Activated CD4-positive, alpha-beta T cell treated with anti-CD3 and anti-CD28 coated beads for 36 hours (primary cell): Measurements from ENCODE around the gene WDR93. TPM values are rescaled to one million over a fixed set of nuclear protein-coding genes. Genes with fewer than 3 reads are reported as not detected.
"Not testable (repeated sequence)": the region's sequence is repeated elsewhere in the genome, so short reads cannot be mapped to it uniquely, and the experiment has no call there.

Experiments
- ATAC-seq: fragments of 200-7000 bp; cut with Tn5 transposase; one replicate; pipeline ENCODE4 v1.10.0; 2021; ENCODE audit warnings: mild to moderate bottlenecking, moderate library complexity
- CTCF ChIA-PET: fragments of 350-600 bp; sonication (Branson Sonifier 250); formaldehyde crosslinking; loops from one replicate; lab custom pipeline; 2021; ENCODE audit warnings: antibody characterized with exemption; lab: Charles Lee
- POLR2A ChIA-PET: fragments of 350-600 bp; sonication (Branson Sonifier 250); formaldehyde crosslinking; loops from one replicate; lab custom pipeline; 2021; ENCODE audit warnings: antibody characterized with exemption, inconsistent platforms; lab: Charles Lee
- DNase-seq: peaks from one replicate; pipeline ENCODE4 v3.0.0-alpha.2; 2020
- H3K27ac Mint-ChIP-seq: one replicate; pipeline ENCODE4 v1.8.0; 2021; ENCODE audit warnings: mixed read lengths
- H3K27me3 Mint-ChIP-seq: one replicate; pipeline ENCODE4 v1.8.0; 2021; ENCODE audit warnings: mixed read lengths
- H3K36me3 Mint-ChIP-seq: one replicate; pipeline ENCODE4 v1.8.0; 2021; ENCODE audit warnings: low read depth, mixed read lengths
- H3K4me1 Mint-ChIP-seq: one replicate; pipeline ENCODE4 v1.8.0; 2021; ENCODE audit warnings: mixed read lengths
- H3K4me3 Mint-ChIP-seq: one replicate; pipeline ENCODE4 v1.8.0; 2021; ENCODE audit warnings: mild to moderate bottlenecking, moderate library complexity, mixed read lengths
- H3K9me3 Mint-ChIP-seq: one replicate; pipeline ENCODE4 v1.8.0; 2021; ENCODE audit warnings: low read depth, mixed read lengths
- intact Hi-C, 2 experiments: fragments of 100-400 bp; cut with DNase I in 1 of 2; cut with micrococcal nuclease in 1 of 2; formaldehyde crosslinking; loops; one replicate each; pipeline versions ENCODE4 v1.14.2 to v1.15.1; 2022 to 2024; cut with DNase I, micrococcal nuclease
- total RNA-seq, 2 experiments: library from RNA; stranded (reverse); gene quantifications; one replicate each; pipeline ENCODE4 v1.2.3, GENCODE V29; 2021

WDR93 gene
- total RNA-seq, 2 experiments from 2014 or later: not detected

- Mint-ChIP-seq H3K36me3 (no peaks in the 10 kb centered on the region), H3K4me1 (peaks cover 15% of the 10 kb centered on the region), H3K27me3 (peaks cover 5% of the 10 kb centered on the region), H3K9me3 (peaks cover 6% of the 10 kb centered on the region), H3K4me3 (no peak overlapping the region), H3K27ac (no peak overlapping the region)
- intact Hi-C loops: no loop called here
- ATAC-seq (no peak), DNase-seq (no peak)
- CTCF ChIA-PET: interaction anchor here (0.5 to 0.7 kb wide), 3 partner anchors 16 to 23 kb away, joined by 3 to 4 read pairs (median 3); no protein-coding TSS in a partner anchor
- POLR2A ChIA-PET: no interaction called here
These were observed 93.5 kb downstream of the WDR93 start for GRCh38 chr15:89783861-89784685.

GRCh38 chr15:89784686-89784960 is 94.0 kb downstream of the WDR93 start:
- H3K4me3 Mint-ChIP-seq: no peak overlapping the region
- DNase-seq (no peak), ATAC-seq (no peak)
- H3K27me3 Mint-ChIP-seq: peaks cover 5% of the 10 kb centered on the region
- H3K27ac Mint-ChIP-seq: no peak overlapping the region
- H3K4me1 Mint-ChIP-seq: peaks cover 15% of the 10 kb centered on the region
- CTCF ChIA-PET: interaction anchor here (0.5 kb wide), 1 partner anchor 16 kb away, joined by 4 read pairs; no protein-coding TSS in a partner anchor
- H3K36me3 Mint-ChIP-seq: no peaks in the 10 kb centered on the region
- POLR2A ChIA-PET: no interaction called here
- H3K9me3 Mint-ChIP-seq: peaks cover 6% of the 10 kb centered on the region
- intact Hi-C loops: no loop called here

GRCh38 chr15:89785064-89785773 is 94.6 kb downstream of the WDR93 start:
- peaks cover 15% of the 10 kb centered on the region for H3K4me1 Mint-ChIP-seq

GRCh38 chr15:89785774-89786140 is 95.1 kb downstream of the WDR93 start:
- intact Hi-C loops: no loop called here
- CTCF ChIA-PET: no interaction called here
- no peak overlapping the region for H3K4me3 Mint-ChIP-seq
- H3K27ac Mint-ChIP-seq: no peak overlapping the region
- no peaks in the 10 kb centered on the region for H3K36me3 Mint-ChIP-seq
- POLR2A ChIA-PET: no interaction called here
- ATAC-seq (no peak), DNase-seq (no peak)
- peaks cover 6% of the 10 kb centered on the region for H3K9me3 Mint-ChIP-seq
- peaks cover 12% of the 10 kb centered on the region for H3K4me1 Mint-ChIP-seq
- peaks cover 2% of the 10 kb centered on the region for H3K27me3 Mint-ChIP-seq

More at GRCh38 chr15:89785064-89785773, 94.6 kb downstream of the WDR93 start:
- ChIA-PET POLR2A (no interaction called here), CTCF (interaction anchor here (0.5 kb wide), 1 partner anchor 17 kb away, joined by 4 read pairs; no protein-coding TSS in a partner anchor)
- no peak for DNase-seq
- H3K27me3 Mint-ChIP-seq: peaks cover 5% of the 10 kb centered on the region
- H3K36me3 Mint-ChIP-seq: no peaks in the 10 kb centered on the region
- H3K9me3 Mint-ChIP-seq: peaks cover 6% of the 10 kb centered on the region
- no peak overlapping the region for H3K4me3 Mint-ChIP-seq
- H3K27ac Mint-ChIP-seq: no peak overlapping the region
- intact Hi-C loops: no loop called here
- ATAC-seq: no peak

DNA sequence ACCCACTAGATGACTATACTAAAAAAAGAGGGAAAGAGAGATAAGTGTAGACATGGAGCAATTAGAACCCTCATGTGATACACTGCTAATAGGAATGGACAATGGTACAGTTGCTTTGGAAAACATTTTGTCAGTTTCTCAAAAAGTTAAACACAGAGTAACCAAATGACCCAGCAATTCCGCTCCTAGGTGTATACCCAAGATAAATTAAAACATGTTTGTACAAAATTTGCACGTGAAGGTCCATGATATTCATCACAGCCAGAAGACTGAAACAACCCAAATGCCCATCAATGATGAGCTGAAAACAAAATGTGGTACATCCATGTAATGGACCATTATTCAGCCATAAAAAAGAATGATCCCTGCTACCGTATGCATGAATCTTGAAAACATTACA is 97.3 kb downstream of the WDR93 start:
- Mint-ChIP-seq H3K9me3 (peaks cover 6% of the 10 kb centered on the region), H3K4me3 (no peak overlapping the region), H3K36me3 (no peaks in the 10 kb centered on the region), H3K4me1 (no peaks in the 10 kb centered on the region), H3K27me3 (peaks cover 3% of the 10 kb centered on the region), H3K27ac (no peak overlapping the region)
- POLR2A ChIA-PET: no interaction called here
- DNase-seq: no peak
- intact Hi-C loops: no loop called here
- CTCF ChIA-PET: interaction anchor here (0.6 kb wide), 1 partner anchor 34 kb away, joined by 3 read pairs; no protein-coding TSS in a partner anchor
- ATAC-seq: no peak

DNA sequence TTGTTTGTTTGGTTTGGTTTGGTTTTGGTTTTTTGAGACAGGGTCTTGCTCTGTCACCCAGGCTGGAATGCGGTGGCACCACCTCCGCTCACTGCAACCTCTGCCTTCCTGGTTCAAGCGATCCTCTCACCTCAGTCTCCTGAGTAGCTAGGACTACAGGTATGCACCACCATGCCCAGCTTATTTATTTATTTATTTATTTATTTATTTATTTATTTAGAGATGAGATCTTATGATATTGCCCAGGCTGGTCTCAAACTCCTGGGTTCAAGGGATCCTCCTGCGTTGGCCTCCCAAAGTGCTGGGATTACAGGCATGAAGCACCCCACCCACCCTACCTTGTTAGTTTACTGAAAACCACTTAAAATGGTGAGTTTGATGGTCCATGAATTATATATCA is 98.0 kb downstream of the WDR93 start:
- DNase-seq, POLR2A ChIA-PET, H3K4me1 Mint-ChIP-seq, ATAC-seq, H3K36me3 Mint-ChIP-seq, H3K27ac Mint-ChIP-seq, H3K9me3 Mint-ChIP-seq, H3K27me3 Mint-ChIP-seq, intact Hi-C loops, H3K4me3 Mint-ChIP-seq: not testable (repeated sequence)
- CTCF ChIA-PET: interaction anchor here (0.6 kb wide), 1 partner anchor 1120 kb away, joined by 3 read pairs; no protein-coding TSS in a partner anchor

GRCh38 chr15:89790206-89790605 is 99.6 kb downstream of the WDR93 start:
- Mint-ChIP-seq H3K4me3 (no peak overlapping the region), H3K9me3 (peaks cover 6% of the 10 kb centered on the region), H3K27me3 (peaks cover 4% of the 10 kb centered on the region), H3K27ac (no peak overlapping the region), H3K36me3 (no peaks in the 10 kb centered on the region), H3K4me1 (no peaks in the 10 kb centered on the region)
- ATAC-seq (no peak), DNase-seq (no peak)
- ChIA-PET CTCF (no interaction called here), POLR2A (no interaction called here)
- intact Hi-C loops: loop anchor here in 1 of 2 experiments (5.0 kb wide), 1 partner anchor 63 kb away; no protein-coding TSS in a partner anchor

GRCh38 chr15:89790661-89791060 is 100.0 kb downstream of the WDR93 start:
- no peaks in the 10 kb centered on the region for H3K4me1 Mint-ChIP-seq
- CTCF ChIA-PET: no interaction called here
- no peak overlapping the region for H3K27ac Mint-ChIP-seq
- peaks cover 7% of the 10 kb centered on the region for H3K9me3 Mint-ChIP-seq
- no peak for ATAC-seq
- H3K27me3 Mint-ChIP-seq: peaks cover 4% of the 10 kb centered on the region
- no peak for DNase-seq
- H3K36me3 Mint-ChIP-seq: no peaks in the 10 kb centered on the region
- H3K4me3 Mint-ChIP-seq: no peak overlapping the region
- POLR2A ChIA-PET: no interaction called here
- intact Hi-C loops: loop anchor here in 1 of 2 experiments (5.0 kb wide), 1 partner anchor 63 kb away; no protein-coding TSS in a partner anchor

DNA sequence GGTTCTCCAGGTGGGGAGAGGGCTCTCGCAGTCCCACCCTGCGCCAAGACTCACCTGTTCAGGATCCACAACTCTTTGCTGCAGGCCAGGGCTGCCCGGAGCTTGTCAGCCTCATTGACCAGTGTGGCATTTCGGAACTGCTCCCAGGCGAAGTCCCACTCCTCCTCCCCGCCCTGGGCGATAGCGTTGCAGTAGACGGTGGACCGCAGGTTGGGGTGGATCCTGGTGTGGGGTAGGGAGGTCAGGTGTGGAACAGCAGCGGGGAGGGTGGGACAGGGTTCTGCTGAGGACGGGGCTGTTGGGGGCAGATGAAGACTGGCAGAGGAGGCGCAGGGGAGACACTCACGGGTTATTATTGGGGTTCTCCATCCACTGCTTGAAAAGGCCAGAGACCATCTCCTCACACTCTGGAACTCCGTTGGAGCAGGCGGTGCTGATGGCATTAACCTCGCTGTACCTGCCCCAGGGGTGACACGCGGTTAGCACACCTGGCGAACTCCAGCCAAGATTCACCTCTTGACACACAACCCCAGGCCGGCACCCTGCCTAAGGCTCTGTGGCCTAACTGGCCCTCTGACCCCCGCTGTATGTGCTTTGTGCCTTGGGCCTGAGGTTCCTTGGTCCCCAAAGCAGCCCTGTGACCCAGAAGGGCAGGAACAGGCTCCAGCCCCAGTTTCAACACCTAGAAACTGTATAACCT is 101.6 kb downstream of the WDR93 start:
- H3K27ac Mint-ChIP-seq: no peak overlapping the region
- peaks cover 4% of the 10 kb centered on the region for H3K27me3 Mint-ChIP-seq
- no peak for ATAC-seq
- H3K4me3 Mint-ChIP-seq: no peak overlapping the region
- ChIA-PET POLR2A (no interaction called here), CTCF (interaction anchor here (0.7 kb wide), 1 partner anchor 31 kb away, joined by 3 read pairs; no protein-coding TSS in a partner anchor)
- intact Hi-C loops: loop anchor here in 1 of 2 experiments (5.0 kb wide), 1 partner anchor 65 kb away; no protein-coding TSS in a partner anchor
- no peak for DNase-seq
- no peaks in the 10 kb centered on the region for H3K4me1 Mint-ChIP-seq
- H3K36me3 Mint-ChIP-seq: no peaks in the 10 kb centered on the region
- H3K9me3 Mint-ChIP-seq: peaks cover 16% of the 10 kb centered on the region
